Measurements from ENCODE around the gene NIT1.

Gene NIT1

GRCh38 chr1:161117759-161118581, at the start of gene NIT1, which contains the start of gene PFDN2:
Gene NIT1, plus strand, starts transcription at chr1:161118105. Its CDS starts 72 bp downstream, at chr1:161118177.
Gene PFDN2, minus strand, starts transcription at chr1:161118037. Its CDS starts 11 bp downstream, at chr1:161118026.
- DNase-seq = peak; percentile 92

- peak; percentile 87 for DNase-seq
Observed at GRCh38 chr1:161068306-161069234, 49.3 kb upstream of the NIT1 start.

- DNase-seq = no peak
Observed at GRCh38 chr1:161069241-161069640, 48.7 kb upstream of the NIT1 start.

- DNase-seq = peak; percentile 89
Observed at GRCh38 chr1:161069731-161070270, 48.1 kb upstream of the NIT1 start, which contains the start of gene ARHGAP30. Gene ARHGAP30, minus strand, starts transcription at chr1:161069891. Its CDS starts 267 bp downstream, at chr1:161069624.

GRCh38 chr1:161070761-161071160, 47.1 kb upstream of the NIT1 start:
- DNase-seq = no peak

- peak; percentile 67 for DNase-seq
Observed at GRCh38 chr1:161071886-161072371, 46.0 kb upstream of the NIT1 start.

- DNase-seq = no peak
Observed at GRCh38 chr1:161072751-161073449, 45.0 kb upstream of the NIT1 start.

GRCh38 chr1:161073474-161074121, 44.3 kb upstream of the NIT1 start:
- DNase-seq = no peak

- DNase-seq = no peak
Observed at GRCh38 chr1:161074676-161075368, 43.1 kb upstream of the NIT1 start.

- DNase-seq = no peak
Observed at GRCh38 chr1:161076410-161076809, 41.5 kb upstream of the NIT1 start.

GRCh38 chr1:161077426-161077825, 40.5 kb upstream of the NIT1 start:
- DNase-seq = no peak

- DNase-seq = no peak
Observed at GRCh38 chr1:161079436-161080110, 38.3 kb upstream of the NIT1 start.

- DNase-seq = no peak
Observed at GRCh38 chr1:161080441-161081405, 37.2 kb upstream of the NIT1 start.

GRCh38 chr1:161081519-161081918, 36.4 kb upstream of the NIT1 start:
- no peak for DNase-seq

GRCh38 chr1:161082483-161082882, 35.4 kb upstream of the NIT1 start:
- no peak for DNase-seq

- DNase-seq = no peak
Observed at GRCh38 chr1:161082996-161083747, 34.7 kb upstream of the NIT1 start.

GRCh38 chr1:161083748-161084596, 33.9 kb upstream of the NIT1 start:
- DNase-seq = no peak

GRCh38 chr1:161084597-161084988, 33.3 kb upstream of the NIT1 start:
- DNase-seq = no peak

Data from activated CD4-positive, alpha-beta T cell treated with anti-CD3 and anti-CD28 coated beads for 48 hours (primary cell).